Colon (tissue), 2 donors: Measurements from ENCODE around the gene STARD3.

Source experiments
- FAIRE-seq: peaks from 2 replicates; lab custom pipeline; 2012; peaks lifted over from hg19 to GRCh38; lab: Jason Lieb, UNC
- donor health status: control.
- donor health status: control.

STARD3 gene

GRCh38 chr17:39660397-39661385, 23.7 kb downstream of the STARD3 start:
- FAIRE-seq: no peak

GRCh38 chr17:39661744-39662541, 25.0 kb downstream of the STARD3 start:
- no peak for FAIRE-seq

- no peak for FAIRE-seq
Observed at GRCh38 chr17:39662551-39663339, 25.8 kb downstream of the STARD3 start.

- no peak for FAIRE-seq
Observed at GRCh38 chr17:39663340-39663687, 26.4 kb downstream of the STARD3 start.

GRCh38 chr17:39663688-39664580, 27.0 kb downstream of the STARD3 start:
- no peak for FAIRE-seq

- no peak for FAIRE-seq
Observed at GRCh38 chr17:39664581-39665561, 27.9 kb downstream of the STARD3 start, which contains the start of gene TCAP. TSS of gene TCAP (plus strand) at chr17:39665349. CDS start at chr17:39665360, 11 bp downstream.

GRCh38 chr17:39665642-39666224, 28.8 kb downstream of the STARD3 start:
- no peak for FAIRE-seq

- no peak for FAIRE-seq
Observed at GRCh38 chr17:39666231-39666600, 29.3 kb downstream of the STARD3 start.

- FAIRE-seq: no peak
Observed at GRCh38 chr17:39666601-39667261, 29.8 kb downstream of the STARD3 start.

GRCh38 chr17:39667262-39667944, 30.5 kb downstream of the STARD3 start:
- no peak for FAIRE-seq

- no peak for FAIRE-seq
Observed at GRCh38 chr17:39667945-39668924, 31.3 kb downstream of the STARD3 start, which contains the start of gene PNMT. TSS of gene PNMT (plus strand) at chr17:39668453. CDS start at chr17:39668476, 23 bp downstream.

- no peak for FAIRE-seq
Observed at GRCh38 chr17:39669897-39670735, 33.2 kb downstream of the STARD3 start.

GRCh38 chr17:39670746-39671145, 33.8 kb downstream of the STARD3 start:
- FAIRE-seq: no peak

- FAIRE-seq: no peak
Observed at GRCh38 chr17:39671651-39672521, 34.9 kb downstream of the STARD3 start.
